Nephron (organoid): ENCODE measurements around the gene DHFR.

Experiments used
- H3K27ac Mint-ChIP-seq, 3 experiments: 2 replicates each; pipeline ENCODE4 v1.8.0; 2020; ENCODE audit warnings: mixed read lengths in 3 of 3, mild to moderate bottlenecking in 2 of 3, moderate library complexity in 1 of 3
- H3K27me3 Mint-ChIP-seq: 2 replicates; pipeline ENCODE4 v1.8.0; 2021; ENCODE audit warnings: low read depth, mild to moderate bottlenecking, moderate library complexity, mixed read lengths
- H3K36me3 Mint-ChIP-seq: 2 replicates; pipeline ENCODE4 v1.8.0; 2020; ENCODE audit warnings: low read depth, mixed read lengths
- H3K4me1 Mint-ChIP-seq: 2 replicates; pipeline ENCODE4 v1.8.0; 2020; ENCODE audit warnings: mixed read lengths
- H3K4me3 Mint-ChIP-seq, 3 experiments: 2 replicates each; pipeline ENCODE4 v1.8.0; 2020; ENCODE audit warnings: mild to moderate bottlenecking in 3 of 3, mixed read lengths in 3 of 3, moderate library complexity in 2 of 3
- H3K9me3 Mint-ChIP-seq: 2 replicates; pipeline ENCODE4 v1.8.0; 2020; ENCODE audit warnings: mixed read lengths
- TF ChIP-seq, protein P1 (sequence below), 3 experiments: fragments of 200-600 bp; sonication (generic); IDR thresholded peaks; one replicate each; pipeline ENCODE4 v1.5.0; 2021; ENCODE audit warnings: antibody characterized with exemption in 3 of 3; ENCODE audit not compliant: unreplicated experiment in 3 of 3

Gene DHFR

DNA sequence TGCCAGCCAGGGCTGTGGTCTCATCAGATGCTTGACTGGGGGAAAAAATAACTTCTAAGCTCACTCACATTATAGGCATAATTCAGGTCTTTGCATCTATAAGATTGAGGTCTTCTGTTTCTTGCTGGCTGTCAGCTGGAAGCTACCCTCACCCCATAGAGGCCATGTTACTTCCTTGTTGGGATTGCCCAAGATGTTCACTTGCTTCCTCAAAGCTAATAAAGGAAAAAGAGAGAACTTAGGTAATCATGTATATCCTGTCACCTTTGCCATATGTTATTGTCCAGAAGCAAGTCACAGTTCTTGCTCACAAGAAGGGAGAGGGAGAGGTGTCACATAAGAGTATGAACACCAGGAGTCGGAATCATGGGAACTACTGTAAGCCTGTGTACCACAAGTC, 46.1 kb downstream of the DHFR start:
- no peak overlapping the region for H3K27ac Mint-ChIP-seq
- H3K4me1 Mint-ChIP-seq, result no peaks in the 10 kb centered on the region
- H3K4me3 Mint-ChIP-seq, result no peak overlapping the region
- H3K27me3 Mint-ChIP-seq, result no peaks in the 10 kb centered on the region
- peaks cover 5% of the 10 kb centered on the region for H3K9me3 Mint-ChIP-seq
- no peaks in the 10 kb centered on the region for H3K36me3 Mint-ChIP-seq
- TF ChIP-seq, protein P1, sequence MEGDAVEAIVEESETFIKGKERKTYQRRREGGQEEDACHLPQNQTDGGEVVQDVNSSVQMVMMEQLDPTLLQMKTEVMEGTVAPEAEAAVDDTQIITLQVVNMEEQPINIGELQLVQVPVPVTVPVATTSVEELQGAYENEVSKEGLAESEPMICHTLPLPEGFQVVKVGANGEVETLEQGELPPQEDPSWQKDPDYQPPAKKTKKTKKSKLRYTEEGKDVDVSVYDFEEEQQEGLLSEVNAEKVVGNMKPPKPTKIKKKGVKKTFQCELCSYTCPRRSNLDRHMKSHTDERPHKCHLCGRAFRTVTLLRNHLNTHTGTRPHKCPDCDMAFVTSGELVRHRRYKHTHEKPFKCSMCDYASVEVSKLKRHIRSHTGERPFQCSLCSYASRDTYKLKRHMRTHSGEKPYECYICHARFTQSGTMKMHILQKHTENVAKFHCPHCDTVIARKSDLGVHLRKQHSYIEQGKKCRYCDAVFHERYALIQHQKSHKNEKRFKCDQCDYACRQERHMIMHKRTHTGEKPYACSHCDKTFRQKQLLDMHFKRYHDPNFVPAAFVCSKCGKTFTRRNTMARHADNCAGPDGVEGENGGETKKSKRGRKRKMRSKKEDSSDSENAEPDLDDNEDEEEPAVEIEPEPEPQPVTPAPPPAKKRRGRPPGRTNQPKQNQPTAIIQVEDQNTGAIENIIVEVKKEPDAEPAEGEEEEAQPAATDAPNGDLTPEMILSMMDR (IDR thresholded peaks at IDR 0.05; ENCODE audit: unreplicated experiment in 3 of 3), result no peak

DNA sequence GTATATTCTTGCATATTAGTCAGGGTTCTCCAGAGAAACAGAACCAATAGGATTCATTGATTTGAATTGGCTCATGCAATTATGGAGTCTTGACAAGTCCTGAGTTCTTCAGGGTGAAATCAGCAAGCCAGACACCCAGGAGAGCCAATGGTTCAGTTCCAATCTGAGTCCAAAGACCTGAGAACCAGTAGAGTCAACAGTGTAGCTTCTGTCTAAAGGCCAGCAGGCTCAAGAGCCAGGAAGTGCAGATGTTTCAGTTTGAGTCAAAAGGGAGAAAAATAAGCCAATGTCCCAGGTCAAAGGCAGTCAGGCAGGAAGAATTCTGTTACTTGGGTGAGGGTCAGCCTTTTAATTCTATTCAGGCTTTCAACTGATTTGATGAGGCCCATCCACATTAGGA, 47.0 kb downstream of the DHFR start:
- Mint-ChIP-seq H3K4me1 (no peaks in the 10 kb centered on the region), H3K27ac (no peak overlapping the region)

GRCh38 chr5:80607343-80607742, 47.4 kb downstream of the DHFR start:
- Mint-ChIP-seq H3K4me3 (no peak overlapping the region), H3K36me3 (no peaks in the 10 kb centered on the region), H3K9me3 (peaks cover 5% of the 10 kb centered on the region), H3K27ac (no peak overlapping the region), H3K4me1 (no peaks in the 10 kb centered on the region), H3K27me3 (no peaks in the 10 kb centered on the region)
- TF ChIP-seq, protein P1 (IDR thresholded peaks at IDR 0.05; ENCODE audit: unreplicated experiment in 3 of 3), result no peak

More for the DNA sequence above, 47.0 kb downstream of the DHFR start:
- no peaks in the 10 kb centered on the region for H3K36me3 Mint-ChIP-seq
- TF ChIP-seq, protein P1 (IDR thresholded peaks at IDR 0.05; ENCODE audit: unreplicated experiment in 3 of 3), result no peak
- H3K27me3 Mint-ChIP-seq, result no peaks in the 10 kb centered on the region
- H3K9me3 Mint-ChIP-seq, result peaks cover 5% of the 10 kb centered on the region
- H3K4me3 Mint-ChIP-seq, result no peak overlapping the region

- H3K36me3 Mint-ChIP-seq, result no peaks in the 10 kb centered on the region
- TF ChIP-seq, protein P1 (IDR thresholded peaks at IDR 0.05; ENCODE audit: unreplicated experiment in 3 of 3), result no peak
- peaks cover 4% of the 10 kb centered on the region for H3K27me3 Mint-ChIP-seq
- H3K27ac Mint-ChIP-seq, result no peak overlapping the region
- no peaks in the 10 kb centered on the region for H3K9me3 Mint-ChIP-seq
- no peaks in the 10 kb centered on the region for H3K4me1 Mint-ChIP-seq
- no peak overlapping the region for H3K4me3 Mint-ChIP-seq
These were observed 53.7 kb downstream of the DHFR start for GRCh38 chr5:80600943-80601693.

DNA sequence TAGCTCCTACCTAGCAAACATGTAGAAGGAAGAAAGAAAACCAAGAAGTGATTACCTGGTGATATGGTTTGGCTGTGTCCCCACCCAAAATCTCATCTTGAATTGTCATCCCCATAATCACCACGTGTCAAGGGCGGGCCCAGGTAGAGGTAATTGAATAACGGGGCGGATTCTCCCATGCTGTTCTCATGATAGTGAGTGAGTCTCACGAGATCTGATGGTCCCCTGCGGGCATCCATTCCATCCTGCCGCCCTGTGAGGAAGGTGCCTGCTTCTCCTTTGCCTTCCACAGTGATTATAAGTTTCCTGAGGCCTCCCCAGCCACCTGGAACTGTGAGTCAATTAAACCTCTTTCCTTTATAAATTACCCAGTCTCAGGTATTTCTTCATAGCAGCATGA, 57.3 kb downstream of the DHFR start:
- Mint-ChIP-seq H3K36me3 (no peaks in the 10 kb centered on the region), H3K4me1 (no peaks in the 10 kb centered on the region), H3K4me3 (no peak overlapping the region), H3K9me3 (no peaks in the 10 kb centered on the region), H3K27ac (no peak overlapping the region), H3K27me3 (peaks cover 4% of the 10 kb centered on the region)
- TF ChIP-seq, protein P1 (IDR thresholded peaks at IDR 0.05; ENCODE audit: unreplicated experiment in 3 of 3), result no peak

GRCh38 chr5:80594810-80595209, 60.0 kb downstream of the DHFR start:
- Mint-ChIP-seq H3K4me1 (no peaks in the 10 kb centered on the region), H3K27ac (no peak overlapping the region), H3K36me3 (no peaks in the 10 kb centered on the region), H3K9me3 (no peaks in the 10 kb centered on the region), H3K27me3 (peaks cover 4% of the 10 kb centered on the region), H3K4me3 (no peak overlapping the region)
- TF ChIP-seq, protein P1 (IDR thresholded peaks at IDR 0.05; ENCODE audit: unreplicated experiment in 3 of 3), result no peak
